Measurements from ENCODE around the gene PRDM16.

GRCh38 chr1:3161176-3161840 lies 92.3 kb downstream of the PRDM16 start:
- TF ChIP-seq CHD2 (IDR thresholded peaks at IDR 0.05; ENCODE audit: low read length), result no peak
- no peak for TF ChIP-seq POLR2A (IDR thresholded peaks at IDR 0.05; ENCODE audit: control extremely low read depth in 1 of 2, low read depth in 2 of 2, low read length in 2 of 2)
- no peak for TF ChIP-seq POLR2AphosphoS5 (IDR thresholded peaks at IDR 0.05; ENCODE audit: low read depth, low read length)
- no peak for TF ChIP-seq CTCF (IDR thresholded peaks at IDR 0.05; ENCODE audit: control extremely low read depth in 1 of 3, insufficient read depth in 1 of 3, low read depth in 1 of 3, low read length in 3 of 3)
- TF ChIP-seq RAD21 (IDR thresholded peaks at IDR 0.05 in 1 of 2, conservative IDR thresholded peaks at IDR 0.05 in 1 of 2; ENCODE audit: low read depth in 2 of 2, low read length in 2 of 2), result no peak
- TF ChIP-seq EP300 (IDR thresholded peaks at IDR 0.05; ENCODE audit: borderline replicate concordance in 1 of 2, low read depth in 2 of 2, low read length in 2 of 2), result no peak
- TF ChIP-seq SUZ12 (IDR thresholded peaks at IDR 0.05; ENCODE audit: low read length), result no peak

All from H1 (cell line).